ENCODE measurements around the gene SLC26A6.
A peak's percentile ranks its signal among the peaks of the same experiment; 100 is the strongest.

SLC26A6 gene

DNA sequence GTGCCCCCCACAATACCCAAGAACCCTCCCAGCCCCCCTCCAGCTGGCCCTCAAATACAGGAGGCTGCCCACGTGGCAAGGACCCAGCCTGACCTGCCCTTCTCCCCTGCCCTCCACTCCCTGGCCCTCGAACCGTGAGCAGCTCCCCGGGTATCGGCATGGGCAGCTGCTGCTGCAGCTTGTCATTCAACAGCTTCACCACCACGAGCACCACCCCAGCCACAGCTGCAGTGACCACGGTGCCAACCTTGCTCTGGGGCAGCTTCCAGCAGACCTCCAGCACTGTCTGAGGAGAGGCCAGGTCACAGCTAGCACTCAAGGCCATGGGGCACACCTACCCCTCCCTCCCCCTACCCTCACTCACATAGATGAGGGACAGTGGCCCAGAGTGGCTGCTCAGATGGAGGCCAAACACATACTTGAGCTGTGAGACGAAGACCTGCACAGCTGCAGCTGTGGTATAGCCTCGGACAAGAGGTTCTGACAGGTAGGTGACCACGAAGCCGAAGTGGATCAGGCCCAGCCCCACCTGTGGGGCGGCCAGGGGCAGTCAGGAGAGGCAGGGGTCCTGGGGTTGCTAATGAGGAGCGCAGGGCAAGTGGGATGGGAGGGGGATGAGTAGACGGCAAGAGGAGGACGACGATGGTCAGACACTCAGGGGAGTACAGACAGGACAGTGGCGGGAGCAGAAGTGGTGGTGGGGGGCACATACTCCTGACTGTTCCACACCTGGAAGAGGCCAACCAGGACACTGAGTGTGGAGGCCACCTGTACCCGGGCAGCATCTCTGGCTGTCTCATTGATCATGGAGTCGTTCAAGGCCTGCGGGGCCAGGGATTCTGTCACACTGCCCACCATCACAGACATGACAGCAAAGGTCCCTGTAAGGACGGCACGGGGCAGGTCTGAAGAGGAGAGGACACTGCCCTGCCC lies 3.5 kb downstream of the SLC26A6 start:
- no peak for DNase-seq

DNA sequence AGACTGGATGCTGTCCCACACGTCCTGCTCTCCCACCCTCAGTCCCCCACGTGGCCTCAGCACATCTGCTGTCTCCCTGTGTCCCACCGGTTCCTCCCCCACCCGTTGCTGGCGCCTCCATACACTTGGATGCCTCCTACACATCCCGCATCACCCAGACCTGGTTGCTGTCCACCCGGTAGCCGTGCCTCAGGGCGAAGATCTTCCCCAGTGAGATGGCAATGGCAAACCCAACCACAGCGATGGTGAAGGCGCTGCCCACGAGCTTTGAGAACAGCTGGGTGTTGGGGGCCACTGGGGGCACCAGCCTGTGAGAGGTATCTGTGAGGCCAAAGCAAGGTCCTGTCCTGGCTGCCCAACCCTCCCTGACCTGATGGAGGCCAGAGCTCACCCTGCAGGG lies 4.4 kb downstream of the SLC26A6 start:
- no peak for DNase-seq

DNA sequence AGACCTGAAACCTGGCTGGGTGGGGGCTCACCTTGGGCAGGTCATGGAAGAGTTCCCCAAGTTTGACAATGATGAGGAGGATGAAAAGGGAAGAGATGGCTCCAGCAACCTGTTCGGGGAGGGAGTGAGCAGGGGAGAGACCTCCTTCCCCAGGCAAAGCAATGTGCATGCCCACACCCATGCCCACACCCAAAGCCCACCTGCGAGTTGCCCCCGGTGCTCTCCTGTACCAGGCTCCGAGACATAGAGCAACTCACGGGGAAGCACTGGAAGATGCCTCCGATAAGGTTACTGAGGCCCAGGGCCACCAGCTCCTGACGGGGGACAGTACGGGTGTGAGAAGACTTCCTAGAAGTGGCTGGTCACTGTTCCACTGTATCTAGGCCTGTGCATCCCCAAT lies 4.9 kb downstream of the SLC26A6 start:
- no peak for DNase-seq

DNA sequence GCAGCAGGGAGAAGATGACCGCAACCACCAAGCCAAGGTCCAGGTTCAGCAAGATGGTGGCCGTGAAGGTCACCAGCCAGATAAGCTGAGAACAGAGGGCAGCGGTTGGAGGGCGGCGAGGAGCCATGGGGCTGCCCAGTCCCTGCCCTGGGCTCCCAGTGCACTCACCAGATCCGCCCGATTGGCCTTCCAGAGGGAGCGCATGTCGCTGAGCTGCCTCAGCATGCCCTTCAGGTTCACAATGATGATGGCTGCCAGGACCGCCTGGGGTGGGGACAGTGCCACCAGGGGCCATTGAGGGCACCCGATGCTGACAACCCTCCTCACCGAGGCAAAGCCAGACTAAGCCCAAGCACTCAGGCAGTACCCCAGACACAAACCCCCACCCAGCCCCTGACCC lies 5.4 kb downstream of the SLC26A6 start:
- no peak for DNase-seq

DNA sequence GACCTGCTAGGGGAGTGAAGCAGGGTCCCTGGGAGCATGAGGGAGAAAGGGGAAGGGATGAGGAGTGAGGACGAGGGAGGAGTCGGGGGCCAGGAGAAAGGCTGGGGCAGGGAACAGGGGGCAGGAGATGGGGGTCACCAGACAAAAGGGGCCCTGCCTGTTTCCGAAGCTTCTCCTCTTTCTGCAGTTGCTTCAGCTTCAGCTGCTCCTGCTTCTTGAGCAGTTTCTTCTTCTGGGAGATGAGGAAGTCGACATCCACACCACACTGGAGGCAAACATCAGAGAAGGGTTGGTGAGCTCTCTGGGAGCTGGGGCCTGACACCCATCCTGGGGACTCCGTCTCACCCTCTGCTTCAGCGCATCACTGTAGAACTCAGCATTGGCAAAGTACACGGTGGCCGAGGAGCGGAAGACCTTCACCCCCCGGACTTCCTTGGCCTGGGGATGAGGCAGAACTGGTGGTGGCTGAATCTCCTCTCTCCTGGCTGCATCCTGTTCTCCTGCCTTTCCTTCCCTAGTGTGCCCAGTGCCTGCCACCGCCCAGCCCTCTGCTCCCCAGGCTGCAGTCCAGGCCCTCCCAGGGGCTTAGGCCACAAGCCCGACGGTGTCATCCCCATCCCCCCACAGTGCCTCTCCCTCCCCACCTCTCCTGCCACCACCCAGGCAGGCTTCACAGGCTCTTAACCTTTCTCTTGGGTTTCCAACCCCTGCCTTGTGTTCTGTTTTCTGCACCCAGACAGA lies 6.8 kb downstream of the SLC26A6 start:
- no peak for DNase-seq

DNA sequence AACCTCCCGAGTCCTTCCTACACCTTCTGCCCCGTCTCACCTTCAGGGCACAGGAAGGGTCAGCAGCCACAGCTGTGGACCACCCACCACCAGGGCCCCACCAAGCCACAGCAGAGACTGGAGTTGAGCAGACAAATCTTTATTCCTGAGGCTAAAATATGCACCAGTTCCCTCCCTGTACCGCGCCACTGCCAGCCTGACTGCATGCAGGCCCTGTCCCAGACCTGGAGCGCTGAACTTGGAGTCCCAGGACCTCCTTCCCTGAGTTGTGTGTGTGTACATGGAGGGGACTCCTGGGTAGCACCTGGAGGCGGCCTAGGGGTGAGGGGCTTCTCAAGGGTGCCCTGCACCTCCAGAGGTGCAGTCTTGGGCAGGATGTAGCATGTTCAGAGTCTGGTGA lies 9.7 kb downstream of the SLC26A6 start:
- DNase-seq = no peak

DNA sequence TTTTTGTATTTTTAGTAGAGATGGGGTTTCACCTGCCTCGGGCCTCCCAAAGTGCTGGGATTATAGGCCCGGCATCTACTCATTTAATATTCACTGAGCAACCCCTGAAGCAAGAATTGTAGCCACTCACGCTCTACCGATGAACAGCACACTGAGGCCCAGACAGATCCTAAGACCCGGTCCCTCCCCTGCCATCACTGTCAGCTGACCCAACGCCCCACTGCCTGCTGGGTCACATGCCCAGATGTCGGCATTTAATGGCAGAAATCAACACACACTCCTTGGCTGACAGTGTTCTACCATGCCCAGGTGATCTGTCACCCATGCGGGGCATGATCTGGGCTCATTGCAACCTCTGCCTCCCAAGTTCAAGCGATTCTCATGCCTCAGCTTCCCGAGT lies 10.5 kb downstream of the SLC26A6 start:
- no peak for DNase-seq

DNA sequence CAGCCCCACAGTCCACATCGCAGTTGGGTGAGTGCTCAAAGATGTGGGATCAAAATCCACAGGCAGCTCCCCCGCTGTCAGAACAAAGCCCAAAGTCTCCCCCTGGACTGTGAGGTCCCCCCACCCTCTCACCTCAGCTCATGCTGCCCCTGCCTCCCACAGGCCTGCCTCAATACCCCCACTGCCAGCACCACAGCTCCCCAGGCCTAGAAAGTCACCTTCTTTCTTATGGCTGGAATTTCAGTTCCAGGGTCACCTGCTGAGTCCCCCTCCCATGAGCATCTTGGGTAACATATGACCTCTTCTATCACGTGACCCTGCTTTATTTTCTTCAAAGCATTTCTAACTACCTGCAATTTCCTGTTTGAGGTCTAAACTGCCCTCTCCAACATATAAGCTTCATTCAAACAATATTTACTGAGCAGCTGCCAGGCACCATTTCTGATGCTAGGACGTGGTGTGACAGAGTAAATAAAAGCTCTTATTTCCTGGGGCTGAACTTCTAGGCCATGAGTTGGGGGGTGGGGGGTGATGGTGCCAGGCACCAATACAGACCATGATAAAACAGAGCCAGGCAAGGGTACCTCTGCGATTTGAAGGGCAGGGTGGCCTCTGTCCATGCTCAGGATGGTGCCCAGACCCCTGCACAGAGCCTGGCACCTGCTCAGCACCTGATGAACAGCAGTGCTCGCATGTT lies 11.3 kb downstream of the SLC26A6 start:
- DNase-seq = no peak

DNA sequence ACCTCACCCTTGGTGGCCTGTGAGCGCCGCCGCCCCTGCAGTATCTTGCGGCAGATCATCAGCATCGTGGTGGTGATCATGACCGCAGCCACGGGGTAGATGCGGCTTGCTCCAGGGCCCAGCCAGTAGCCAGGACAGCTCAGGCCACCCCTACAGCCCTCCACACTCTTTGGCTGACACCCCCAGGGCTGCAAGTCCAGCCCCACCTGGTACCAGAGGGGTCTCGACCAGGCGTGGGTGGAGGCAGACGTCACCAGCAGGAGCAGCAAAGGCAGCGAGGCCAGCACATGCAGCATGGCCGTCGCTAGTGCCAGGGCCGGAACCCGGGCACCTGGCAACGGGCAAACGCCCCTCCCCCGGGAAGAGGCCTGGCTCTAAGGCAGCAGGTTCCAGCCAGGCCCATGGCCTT lies 13.8 kb downstream of the SLC26A6 start, which contains the start of gene TMEM89:
Gene TMEM89 (minus strand): TSS at position 309 of the 409 bp plus-strand sequence. CDS start 13 bp downstream, at position 296.
- no peak for DNase-seq

DNA sequence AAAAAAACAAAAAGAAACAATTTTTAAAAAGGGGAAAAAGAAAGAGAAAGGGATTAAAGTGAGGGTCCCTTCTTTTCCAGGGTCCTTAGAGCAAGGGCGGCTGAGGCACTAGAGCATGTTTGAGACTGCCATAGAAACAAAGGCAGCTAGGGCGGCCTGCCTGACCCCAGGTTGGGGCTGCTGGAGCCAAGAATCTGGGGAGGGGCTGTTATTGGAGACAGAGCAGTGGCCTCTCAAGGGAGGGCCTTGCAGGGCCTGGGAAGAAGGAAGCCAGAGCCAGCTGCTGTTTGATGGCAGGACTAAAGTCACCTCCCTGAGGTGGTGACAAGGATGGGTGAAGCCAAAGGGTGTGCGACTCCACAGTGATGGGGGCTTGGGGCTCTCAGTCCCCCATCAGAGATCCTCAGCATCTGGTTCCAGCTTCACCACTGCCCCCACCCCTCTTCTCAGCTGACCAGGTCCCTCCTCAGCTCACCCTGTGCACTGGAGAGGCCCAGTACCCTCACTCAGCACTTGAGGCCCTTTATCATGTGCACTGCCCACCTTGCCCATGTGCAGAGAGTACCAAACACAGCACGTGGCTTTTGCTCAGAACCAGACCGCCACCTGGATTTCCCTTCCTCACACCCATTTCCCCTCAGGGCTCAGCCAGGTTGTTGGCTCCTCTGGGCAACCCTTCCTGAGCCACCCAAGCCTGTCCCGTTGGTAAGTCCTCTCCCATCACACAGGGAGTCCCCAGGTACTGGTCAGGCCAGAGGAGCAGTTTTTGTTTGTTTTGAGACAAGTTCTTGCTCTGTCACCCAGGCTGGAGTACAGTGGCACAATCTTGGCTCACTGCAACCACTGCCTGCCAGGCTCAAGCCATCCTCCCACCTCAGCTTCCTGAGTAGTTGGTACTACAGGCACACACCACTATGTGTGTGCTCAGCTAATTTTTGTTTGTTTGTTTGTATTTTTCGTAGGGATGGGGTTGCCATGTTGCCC lies 15.4 kb downstream of the SLC26A6 start:
- DNase-seq = no peak

DNA sequence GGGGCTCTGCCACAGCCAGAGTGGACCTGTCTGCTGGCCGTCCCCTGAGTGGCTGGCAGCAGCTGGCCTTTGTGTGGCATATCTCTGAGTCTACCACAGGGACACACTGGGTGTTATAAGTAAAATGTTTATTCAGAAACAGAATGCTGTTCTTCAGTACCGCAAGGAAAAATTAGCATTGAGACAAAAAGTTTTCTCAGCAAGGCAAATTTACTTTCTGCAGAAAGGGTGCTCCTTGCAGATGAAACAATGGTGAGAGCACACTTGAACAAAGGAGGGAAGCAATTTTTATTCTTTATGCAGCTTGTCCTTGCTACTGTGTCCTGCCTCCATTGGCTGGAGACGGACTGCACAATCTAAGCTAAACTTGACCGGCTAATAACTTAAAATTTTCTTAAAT lies 17.7 kb downstream of the SLC26A6 start:
- no peak for DNase-seq

DNA sequence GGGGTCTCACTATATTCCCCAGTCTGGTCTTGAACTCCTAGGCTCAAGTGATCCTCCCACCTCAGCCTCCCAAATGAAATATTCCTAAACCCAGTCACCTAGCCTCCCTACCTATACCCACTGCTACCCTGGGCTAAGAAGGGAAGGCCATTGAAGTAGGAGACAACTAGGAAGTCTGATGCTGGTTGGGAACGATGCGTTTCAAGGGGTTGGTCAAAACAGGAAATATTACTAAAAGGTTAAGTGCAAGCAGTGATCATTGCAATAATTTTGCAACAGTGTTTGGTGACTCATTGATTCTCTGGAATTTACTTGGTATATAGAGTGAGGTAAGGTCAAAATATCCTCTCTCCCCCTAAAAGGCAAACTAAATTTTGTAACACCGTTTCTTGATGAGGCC lies 21.2 kb downstream of the SLC26A6 start:
- peak; percentile 80 for DNase-seq

DNA sequence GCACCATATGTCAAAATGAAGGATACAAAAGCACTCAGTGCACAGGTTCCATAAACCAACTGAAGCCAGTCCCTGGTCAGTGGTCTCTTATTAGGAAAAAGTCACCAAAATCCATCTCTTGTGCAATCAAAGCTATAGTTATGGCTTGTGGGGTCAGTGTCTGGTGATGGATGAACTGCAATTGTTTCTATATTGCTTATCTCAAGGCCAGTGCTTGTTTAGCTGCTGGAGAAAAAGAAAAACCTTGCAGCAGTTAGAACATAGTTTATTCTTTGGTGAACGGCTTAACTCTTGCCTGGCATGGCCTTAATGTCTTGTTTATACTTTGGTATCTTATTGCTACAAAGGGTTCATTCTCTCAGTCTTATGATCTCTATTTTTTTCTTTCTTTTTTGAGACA lies 23.0 kb downstream of the SLC26A6 start:
- no peak for DNase-seq

DNA sequence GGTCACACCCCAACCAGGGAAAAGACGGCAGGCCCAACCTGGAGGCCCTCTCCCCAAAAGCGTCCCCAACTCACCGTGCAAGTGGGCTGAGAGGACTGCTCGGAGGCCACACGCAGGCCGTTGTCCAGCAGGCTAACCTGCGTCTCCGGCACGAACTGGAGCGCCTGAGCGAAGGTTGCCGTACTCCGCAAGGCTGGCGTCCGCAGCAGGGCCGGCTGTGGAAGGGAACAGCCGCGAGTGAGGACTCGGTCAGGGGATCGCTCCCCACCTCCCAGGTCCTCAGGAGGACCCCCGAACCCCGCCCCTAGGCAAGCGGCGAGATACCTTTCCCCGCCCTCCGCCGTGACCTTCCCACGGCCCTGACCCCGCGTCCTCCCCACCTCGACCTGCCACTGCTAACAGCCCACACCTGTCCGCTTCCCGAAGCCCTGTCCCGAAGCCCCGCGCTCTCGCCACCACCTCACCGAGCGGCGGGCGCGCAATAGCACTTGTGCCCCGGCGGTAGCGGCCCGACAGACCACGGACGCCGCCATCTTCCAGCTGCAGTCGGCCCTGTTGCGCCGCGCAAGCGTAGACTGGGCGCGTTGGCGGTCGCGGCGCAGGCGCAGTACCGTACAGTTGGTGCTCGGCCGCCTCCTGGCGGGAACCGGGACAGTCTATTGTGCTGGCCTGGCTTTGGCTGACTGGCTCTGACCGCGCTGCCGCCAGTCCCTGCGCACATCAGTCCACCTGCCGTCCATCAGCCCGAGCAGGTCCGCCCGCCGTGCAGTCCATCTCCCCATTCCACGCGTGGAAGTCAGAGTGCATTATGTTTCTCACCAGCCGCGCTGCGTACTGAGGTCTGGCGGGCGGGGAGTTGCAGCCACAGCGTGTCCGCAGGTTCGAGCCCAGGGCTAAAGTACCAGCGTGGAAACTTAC lies 25.9 kb downstream of the SLC26A6 start, which contains the start of gene UQCRC1:
Gene UQCRC1 (minus strand): TSS at position 559 of the 918 bp plus-strand sequence. CDS start 26 bp downstream, at position 533.
- DNase-seq = peak; percentile 96

DNA sequence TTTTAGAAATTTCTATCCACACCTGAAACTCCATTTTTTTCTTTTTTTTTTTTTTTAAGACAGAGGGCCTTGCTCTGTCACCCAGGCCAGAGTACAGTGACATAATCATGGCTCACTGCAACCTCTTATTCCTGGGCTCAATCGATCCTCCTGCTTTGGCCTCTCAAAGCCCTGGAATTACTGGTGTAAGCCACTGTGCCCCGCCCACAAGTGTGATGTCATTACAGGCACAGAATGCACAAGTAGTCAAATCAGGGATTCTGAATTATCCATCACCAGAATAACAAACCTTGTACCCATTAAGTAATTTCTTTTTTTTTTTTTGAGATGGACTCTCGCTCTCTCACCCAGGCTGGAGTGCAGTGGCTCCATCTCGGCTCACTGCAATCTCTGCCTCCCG lies 27.7 kb downstream of the SLC26A6 start:
- peak; percentile 27 for DNase-seq

DNA sequence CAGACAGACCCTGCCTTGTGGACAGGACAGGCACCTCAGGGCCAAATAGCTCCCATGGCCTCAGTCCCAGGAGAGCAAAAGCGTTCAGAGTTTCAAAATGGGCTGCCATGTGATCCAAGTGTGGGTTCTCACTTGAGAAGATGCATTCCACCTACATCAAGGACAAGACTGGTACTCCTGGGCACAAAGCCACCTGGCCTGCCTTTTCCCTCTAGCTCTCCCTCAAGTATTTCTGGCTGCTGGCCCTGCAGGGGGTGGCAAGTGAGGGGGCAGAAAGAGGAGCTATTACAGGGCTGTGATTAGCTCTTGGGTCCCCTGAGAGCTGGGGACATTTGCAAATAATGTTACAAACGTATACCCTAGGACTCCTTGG lies 33.7 kb downstream of the SLC26A6 start:
- no peak for DNase-seq

DNA sequence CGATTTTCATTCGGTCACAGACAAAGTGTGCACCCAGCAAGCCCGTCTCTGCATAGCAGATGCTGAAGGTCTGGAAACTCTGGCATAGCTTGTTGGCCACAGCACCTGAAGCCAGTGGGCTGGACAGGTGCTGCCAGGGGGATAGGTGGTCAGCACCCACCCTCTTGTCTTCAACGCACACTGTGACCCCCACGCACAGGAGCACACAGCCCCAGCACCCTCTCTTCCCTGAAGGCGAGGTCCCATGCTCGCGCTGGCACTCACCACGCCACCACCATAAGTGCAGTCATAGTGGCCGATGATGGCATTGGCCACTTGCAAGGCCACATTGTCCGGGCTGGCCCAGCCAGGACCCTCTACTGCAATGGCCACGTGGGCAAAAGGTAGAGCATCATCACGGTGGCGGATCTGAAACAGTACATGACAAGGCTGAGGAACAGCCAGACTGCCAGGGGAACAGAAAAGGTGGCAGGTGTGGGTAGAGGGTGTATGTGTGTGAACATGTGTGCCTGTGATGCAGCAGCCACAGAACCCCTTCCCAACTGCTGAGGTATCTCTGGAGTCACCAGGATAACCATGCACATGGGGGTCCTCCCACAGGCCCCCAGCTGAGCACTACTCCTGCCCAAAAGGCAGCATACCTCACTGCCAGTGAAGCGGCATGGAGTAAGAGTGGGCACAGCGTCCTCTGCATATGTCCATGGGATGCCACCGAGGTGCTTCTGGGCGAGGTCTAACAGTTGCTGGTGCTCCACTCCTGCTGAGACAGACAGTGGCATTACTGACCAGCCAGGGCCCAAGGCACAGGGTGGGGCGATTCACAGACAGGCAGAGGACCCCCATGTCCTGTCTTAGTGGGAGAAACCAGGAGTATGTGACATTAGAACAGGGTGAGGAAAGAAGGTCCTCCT lies 34.3 kb downstream of the SLC26A6 start:
- DNase-seq = no peak

DNA sequence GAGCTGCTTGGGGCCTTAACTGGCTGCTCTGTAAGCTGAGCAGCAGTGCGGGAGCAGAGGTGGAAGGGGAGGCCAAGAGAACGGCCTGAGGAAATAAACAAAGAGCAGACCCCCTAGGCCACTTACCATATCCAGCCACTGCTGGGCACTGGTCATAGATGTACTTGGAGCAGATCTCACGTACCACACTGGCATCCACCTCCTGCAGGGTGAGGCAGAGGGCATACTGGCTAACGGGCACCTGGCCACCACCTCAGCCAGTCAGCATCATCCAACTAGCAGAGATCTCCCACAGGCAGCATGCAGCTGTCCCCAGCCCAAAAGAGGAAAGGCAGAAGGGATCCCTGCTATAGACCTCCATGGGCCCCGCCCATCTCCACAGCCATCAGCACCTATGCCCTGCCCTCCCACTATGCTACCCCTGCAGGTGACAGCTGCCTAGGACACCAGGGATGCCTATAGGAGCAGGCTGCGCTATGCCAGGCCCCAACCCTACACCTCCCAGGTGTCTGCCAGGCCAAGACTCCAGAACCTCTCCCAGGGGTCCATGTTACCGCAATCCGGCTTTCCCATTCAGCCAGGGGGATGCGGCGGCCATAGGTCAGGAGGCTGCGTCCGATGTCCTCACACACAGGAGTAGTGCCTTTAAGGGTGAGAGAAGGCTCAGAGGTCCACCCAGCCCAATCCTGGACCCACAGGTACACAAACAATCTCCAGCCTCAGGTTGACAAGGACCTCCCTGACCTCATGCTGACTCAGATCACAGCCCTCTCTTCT lies 35.6 kb downstream of the SLC26A6 start:
- no peak for DNase-seq

DNA sequence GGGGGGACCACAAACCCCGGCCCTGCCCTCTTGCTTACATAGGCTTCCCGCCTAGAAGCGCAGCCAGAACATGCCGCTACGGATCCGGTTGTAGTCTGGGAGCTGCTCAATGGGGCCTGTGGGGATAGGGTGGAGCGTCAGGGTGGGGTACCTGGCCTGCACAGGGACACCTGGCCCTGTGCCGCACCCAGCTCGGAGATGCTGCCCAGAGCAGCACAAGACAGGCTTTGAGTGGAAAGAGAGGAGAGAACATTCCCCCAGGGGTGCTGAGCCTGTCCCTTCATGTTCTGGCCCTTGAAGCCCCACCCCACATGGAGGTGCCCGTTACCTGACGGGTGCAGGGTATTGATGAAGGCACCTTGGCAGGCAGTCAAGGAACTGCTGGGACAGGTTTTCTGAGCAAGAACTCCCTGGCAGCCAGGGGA lies 36.2 kb downstream of the SLC26A6 start:
- DNase-seq = no peak

Data from activated CD4-positive, alpha-beta T cell treated with anti-CD3 and anti-CD28 coated beads, Interleukin-10, Interleukin-2, amounts not matched to agents 100 ng/mL and 50 ng/mL, durations not matched to agents 16 hours and 8 hours (primary cell).